Neural crest cell (in vitro differentiated cells): ENCODE measurements around the gene CHCHD1. TPM values are rescaled to one million over a fixed set of nuclear protein-coding genes. Genes with fewer than 3 reads are reported as not detected.
A peak's percentile ranks its signal among the peaks of the same experiment; 100 is the strongest.

ENCODE experiments used
- DNase-seq: peaks from one replicate; pipeline ENCODE4 v3.0.0; 2021; ENCODE audit warnings: low read depth, mixed read lengths, low spot score
- H3K27ac Mint-ChIP-seq: one replicate; pipeline ENCODE4 v1.8.0; 2021; ENCODE audit warnings: mild to moderate bottlenecking, mixed read lengths; ENCODE audit not compliant: unreplicated experiment
- H3K27me3 Mint-ChIP-seq: 2 replicates; pipeline ENCODE4 v1.8.0; 2021; ENCODE audit warnings: low read depth, mild to moderate bottlenecking, mixed read lengths
- H3K36me3 Mint-ChIP-seq: 2 replicates; pipeline ENCODE4 v1.8.0; 2021; ENCODE audit warnings: low read depth, mild to moderate bottlenecking, mixed read lengths
- H3K4me1 Mint-ChIP-seq: 2 replicates; pipeline ENCODE4 v1.8.0; 2021; ENCODE audit warnings: mixed read lengths
- H3K4me3 Mint-ChIP-seq: one replicate; pipeline ENCODE4 v1.8.0; 2021; ENCODE audit warnings: mild to moderate bottlenecking, mixed read lengths
- H3K9me3 Mint-ChIP-seq: 2 replicates; pipeline ENCODE4 v1.8.0; 2021; ENCODE audit warnings: mixed read lengths
- CTCF ChIP-seq: fragments of 200-600 bp; sonication (generic); conservative IDR thresholded peaks from 2 replicates; pipeline ENCODE4 v1.5.0; 2021; ENCODE audit warnings: antibody characterized with exemption, mild to moderate bottlenecking
- total RNA-seq: library from RNA; stranded (reverse); gene quantifications from 2 replicates; pipeline ENCODE4 v1.2.1, GENCODE V29; 2021

CHCHD1 gene
- total RNA-seq, 1 donor from 2014 or later: 34.8 TPM

GRCh38 chr10:73772281-73773151 lies 9.3 kb upstream of the CHCHD1 start:
- DNase-seq: peak; percentile 85
- peaks cover 36% of the 10 kb centered on the region for H3K4me1 Mint-ChIP-seq
- no peak for TF ChIP-seq CTCF
- H3K9me3 Mint-ChIP-seq: no peaks in the 10 kb centered on the region
- peak overlapping the region; percentile 45 for H3K27ac Mint-ChIP-seq
- H3K27me3 Mint-ChIP-seq: no peaks in the 10 kb centered on the region
- H3K4me3 Mint-ChIP-seq: peak overlapping the region; percentile 95
- peaks cover 12% of the 10 kb centered on the region for H3K36me3 Mint-ChIP-seq

- Mint-ChIP-seq H3K9me3 (no peaks in the 10 kb centered on the region), H3K27me3 (no peaks in the 10 kb centered on the region), H3K36me3 (peaks cover 12% of the 10 kb centered on the region), H3K4me1 (peaks cover 36% of the 10 kb centered on the region), H3K4me3 (peak overlapping the region; percentile 95), H3K27ac (peak overlapping the region; percentile 87)
- no peak for TF ChIP-seq CTCF
- DNase-seq: no peak
Measured at GRCh38 chr10:73773152-73773879, 8.5 kb upstream of the CHCHD1 start.

- H3K9me3 Mint-ChIP-seq: no peaks in the 10 kb centered on the region
- no peak for DNase-seq
- TF ChIP-seq CTCF: no peak
- no peaks in the 10 kb centered on the region for H3K27me3 Mint-ChIP-seq
- peaks cover 9% of the 10 kb centered on the region for H3K36me3 Mint-ChIP-seq
- H3K4me1 Mint-ChIP-seq: peaks cover 36% of the 10 kb centered on the region
- no peak overlapping the region for H3K27ac Mint-ChIP-seq
- H3K4me3 Mint-ChIP-seq: peak overlapping the region; percentile 95
Measured at GRCh38 chr10:73774637-73775036, 7.2 kb upstream of the CHCHD1 start.

- Mint-ChIP-seq H3K27me3 (no peaks in the 10 kb centered on the region), H3K4me1 (peaks cover 52% of the 10 kb centered on the region), H3K9me3 (no peaks in the 10 kb centered on the region), H3K4me3 (peak overlapping the region; percentile 28), H3K27ac (no peak overlapping the region), H3K36me3 (peaks cover 5% of the 10 kb centered on the region)
- TF ChIP-seq CTCF: no peak
- DNase-seq: no peak
Measured at GRCh38 chr10:73779018-73779417, 2.8 kb upstream of the CHCHD1 start.

- Mint-ChIP-seq H3K4me1 (peaks cover 48% of the 10 kb centered on the region), H3K4me3 (peak overlapping the region; percentile 83), H3K27me3 (no peaks in the 10 kb centered on the region), H3K9me3 (no peaks in the 10 kb centered on the region), H3K27ac (peak overlapping the region; percentile 43), H3K36me3 (peaks cover 5% of the 10 kb centered on the region)
- DNase-seq: no peak
- no peak for TF ChIP-seq CTCF
Measured at GRCh38 chr10:73779539-73780197, 2.2 kb upstream of the CHCHD1 start.
